GM12878 (cell line): Measurements from ENCODE around the gene CRYGS. TPM values are rescaled to one million over a fixed set of nuclear protein-coding genes. Genes with fewer than 3 reads are reported as not detected.

ENCODE experiments used
- ASH2L ChIP-seq: fragments of 300-600, 200-600 bp; sonication (generic); IDR thresholded peaks from 2 replicates; pipeline ENCODE4 v1.6.1; 2017; ENCODE audit warnings: low read depth, mild to moderate bottlenecking, borderline replicate concordance
- BCL11A ChIP-seq: IDR thresholded peaks from 2 replicates; pipeline ENCODE4 v1.6.1; 2011; ENCODE audit warnings: low read depth, low read length
- CHD1 ChIP-seq: IDR thresholded peaks from 2 replicates; pipeline ENCODE4 v1.6.1; 2012; ENCODE audit warnings: low read depth, low read length, improper control_type of control experiment
- CHD2 ChIP-seq: IDR thresholded peaks from 2 replicates; pipeline ENCODE4 v1.6.1; 2011; ENCODE audit warnings: low read depth, low read length, improper control_type of control experiment, borderline replicate concordance
- CREB1 ChIP-seq: IDR thresholded peaks from 2 replicates; pipeline ENCODE4 v1.6.1; 2012; ENCODE audit warnings: low read depth, mild to moderate bottlenecking, inconsistent platforms
- EED ChIP-seq: sonication (generic); IDR thresholded peaks from 2 replicates; pipeline ENCODE4 v1.6.1; 2016; ENCODE audit warnings: antibody characterized with exemption, low read depth
- GABPA ChIP-seq: IDR thresholded peaks from 2 replicates; pipeline ENCODE4 v1.6.1; 2014; ENCODE audit warnings: antibody characterized with exemption, low read depth, mild to moderate bottlenecking, inconsistent platforms
- KAT2A ChIP-seq: conservative IDR thresholded peaks from 2 replicates; pipeline ENCODE4 v1.6.1; 2011; ENCODE audit warnings: low read depth, low read length; ENCODE audit not compliant: control insufficient read depth
- MEF2A ChIP-seq: IDR thresholded peaks from 2 replicates; pipeline ENCODE4 v1.6.1; 2011; ENCODE audit warnings: low read depth, mild to moderate bottlenecking, low read length, moderate library complexity; ENCODE audit not compliant: insufficient read depth
- MTA3 ChIP-seq: IDR thresholded peaks from 2 replicates; pipeline ENCODE4 v1.6.1; 2012; ENCODE audit warnings: low read length, inconsistent platforms, borderline replicate concordance
- NR2C2 ChIP-seq: IDR thresholded peaks from 2 replicates; pipeline ENCODE4 v1.6.1; 2011; ENCODE audit warnings: borderline replicate concordance, low read depth; ENCODE audit not compliant: control insufficient read depth, insufficient read length
- NRF1 ChIP-seq: conservative IDR thresholded peaks from 2 replicates; pipeline ENCODE4 v1.6.1; 2011; ENCODE audit warnings: mild to moderate bottlenecking, low read depth, low read length, improper control_type of control experiment
- POLR2A ChIP-seq: IDR thresholded peaks from 2 replicates; pipeline ENCODE4 v1.6.1; 2011; ENCODE audit warnings: low read depth, mild to moderate bottlenecking, low read length
- RAD51 ChIP-seq: fragments of 450-650 bp; IDR thresholded peaks from 2 replicates; pipeline ENCODE4 v1.6.1; 2016; ENCODE audit warnings: moderate library complexity, mild to moderate bottlenecking, inconsistent platforms
- RBBP5 ChIP-seq: fragments of 200-600 bp; sonication (generic); conservative IDR thresholded peaks from 2 replicates; pipeline ENCODE4 v1.6.1; 2016
- SPI1 ChIP-seq: IDR thresholded peaks from 2 replicates; pipeline ENCODE4 v1.6.1; 2011; ENCODE audit warnings: low read depth, mild to moderate bottlenecking, low read length, moderate library complexity, borderline replicate concordance; ENCODE audit not compliant: insufficient read depth
- TBL1XR1 ChIP-seq: IDR thresholded peaks from 2 replicates; pipeline ENCODE4 v1.6.1; 2012; ENCODE audit warnings: low read depth, low read length, improper control_type of control experiment
- YBX1 ChIP-seq: fragments of 450-650 bp; IDR thresholded peaks from 2 replicates; pipeline ENCODE4 v1.6.1; 2016; ENCODE audit warnings: antibody characterized with exemption
- YY1 ChIP-seq: IDR thresholded peaks from 2 replicates; pipeline ENCODE4 v1.6.1; 2011; ENCODE audit warnings: low read depth, mild to moderate bottlenecking, low read length
- ZBED1 ChIP-seq: IDR thresholded peaks from 2 replicates; pipeline ENCODE4 v1.6.1; 2016; ENCODE audit warnings: borderline replicate concordance
- ZNF217 ChIP-seq: fragments of 450-650 bp; IDR thresholded peaks from 2 replicates; pipeline ENCODE4 v1.6.1; 2017; ENCODE audit warnings: antibody characterized with exemption, mild to moderate bottlenecking
- ZNF622 ChIP-seq: fragments of 450-650 bp; IDR thresholded peaks from 2 replicates; pipeline ENCODE4 v1.6.1; 2017; ENCODE audit warnings: mild to moderate bottlenecking, inconsistent platforms
- polyA plus RNA-seq, 11 experiments: library from polyadenylated mRNA; depleted of rRNA in 4 of 11; unstranded in 6 of 11; stranded (reverse) in 5 of 11; fragments of >200 nt; fragmentation: Nextera tagmentation in 4 of 11; fragmentation: Illumina TruSeq in 1 of 11; extraction: Ambion mirVana in 4 of 11; extraction: Trizol in 1 of 11; gene quantifications; 1 replicate in 1 of 11; 2 replicates in 10 of 11; pipeline versions ENCODE4 v1.2.1 to v1.2.3, GENCODE V29; 2011 to 2016; ENCODE audit warnings: inconsistent platforms in 2 of 11, missing spikeins in 2 of 11, low read depth in 1 of 11
- total RNA-seq, 4 experiments: library from RNA; depleted of rRNA in 3 of 4; stranded (reverse); fragments of >200 nt in 3 of 4; fragmentation: Illumina TruSeq in 1 of 4; extraction: Trizol in 1 of 4; gene quantifications; 2 replicates each; pipeline versions ENCODE4 v1.2.1 to v1.2.3, GENCODE V29; 2013 to 2021
- TF ChIP-seq, protein P1 (sequence below): IDR thresholded peaks from 2 replicates; pipeline ENCODE4 v1.6.1; 2012; ENCODE audit warnings: mild to moderate bottlenecking, low read depth, low read length
- TF ChIP-seq, protein P2 (sequence below): IDR thresholded peaks from 2 replicates; pipeline ENCODE4 v1.6.1; 2011; ENCODE audit warnings: borderline replicate concordance, low read depth, mild to moderate bottlenecking, moderate library complexity, mixed read lengths, low read length; ENCODE audit not compliant: insufficient read depth; ENCODE audit errors: extremely low read length
- TF ChIP-seq, protein P3 (sequence below): fragments of 450-650 bp; IDR thresholded peaks from 2 replicates; pipeline ENCODE4 v1.6.1; 2016; ENCODE audit warnings: mild to moderate bottlenecking
- TF ChIP-seq, protein P4 (sequence below): IDR thresholded peaks from 2 replicates; pipeline ENCODE4 v1.6.1; 2011; ENCODE audit warnings: low read depth, low read length, improper control_type of control experiment, borderline replicate concordance

The CRYGS gene
- total and polyA plus RNA-seq, 10 of the 15 experiments (the other 5 are each of a cell fraction or from before 2014, with no cell fraction given) = 1.1 to 6.0 (median 2.5) TPM

DNA sequence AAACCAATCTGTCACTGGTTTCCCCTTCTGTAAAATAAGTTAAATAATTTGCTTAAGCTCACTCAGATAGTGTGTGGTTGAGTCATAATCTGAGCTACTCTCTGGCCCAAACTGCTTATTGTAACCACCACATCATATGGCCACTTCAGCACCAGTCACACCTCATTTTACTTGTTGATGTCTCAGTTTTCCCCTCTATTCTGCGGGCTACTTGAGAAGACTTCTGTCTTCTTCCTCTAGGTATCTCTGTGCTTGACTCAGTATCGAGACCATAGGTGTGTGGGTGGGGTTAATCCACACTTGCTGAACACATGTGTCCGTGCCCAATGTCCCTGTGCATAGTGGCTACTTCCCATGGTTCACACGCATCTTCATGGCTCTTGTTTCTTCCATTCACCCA lies 32.9 kb downstream of the CRYGS start (continued):
- TF ChIP-seq, protein P1, sequence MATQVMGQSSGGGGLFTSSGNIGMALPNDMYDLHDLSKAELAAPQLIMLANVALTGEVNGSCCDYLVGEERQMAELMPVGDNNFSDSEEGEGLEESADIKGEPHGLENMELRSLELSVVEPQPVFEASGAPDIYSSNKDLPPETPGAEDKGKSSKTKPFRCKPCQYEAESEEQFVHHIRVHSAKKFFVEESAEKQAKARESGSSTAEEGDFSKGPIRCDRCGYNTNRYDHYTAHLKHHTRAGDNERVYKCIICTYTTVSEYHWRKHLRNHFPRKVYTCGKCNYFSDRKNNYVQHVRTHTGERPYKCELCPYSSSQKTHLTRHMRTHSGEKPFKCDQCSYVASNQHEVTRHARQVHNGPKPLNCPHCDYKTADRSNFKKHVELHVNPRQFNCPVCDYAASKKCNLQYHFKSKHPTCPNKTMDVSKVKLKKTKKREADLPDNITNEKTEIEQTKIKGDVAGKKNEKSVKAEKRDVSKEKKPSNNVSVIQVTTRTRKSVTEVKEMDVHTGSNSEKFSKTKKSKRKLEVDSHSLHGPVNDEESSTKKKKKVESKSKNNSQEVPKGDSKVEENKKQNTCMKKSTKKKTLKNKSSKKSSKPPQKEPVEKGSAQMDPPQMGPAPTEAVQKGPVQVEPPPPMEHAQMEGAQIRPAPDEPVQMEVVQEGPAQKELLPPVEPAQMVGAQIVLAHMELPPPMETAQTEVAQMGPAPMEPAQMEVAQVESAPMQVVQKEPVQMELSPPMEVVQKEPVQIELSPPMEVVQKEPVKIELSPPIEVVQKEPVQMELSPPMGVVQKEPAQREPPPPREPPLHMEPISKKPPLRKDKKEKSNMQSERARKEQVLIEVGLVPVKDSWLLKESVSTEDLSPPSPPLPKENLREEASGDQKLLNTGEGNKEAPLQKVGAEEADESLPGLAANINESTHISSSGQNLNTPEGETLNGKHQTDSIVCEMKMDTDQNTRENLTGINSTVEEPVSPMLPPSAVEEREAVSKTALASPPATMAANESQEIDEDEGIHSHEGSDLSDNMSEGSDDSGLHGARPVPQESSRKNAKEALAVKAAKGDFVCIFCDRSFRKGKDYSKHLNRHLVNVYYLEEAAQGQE = no peak
- TF ChIP-seq YBX1 (no peak), KAT2A (no peak), RBBP5 (no peak), POLR2A (no peak), CREB1 (no peak), BCL11A (peak; percentile 84), ZNF217 (peak; percentile 93; the same call in 1 of the 2 replicates), ZNF622 (no peak), NRF1 (no peak), YY1 (no peak), NR2C2 (no peak), SPI1 (no peak), TBL1XR1 (no peak), MEF2A (peak; percentile 72; the same call in 1 of the 2 replicates), CHD2 (0 out of 2 replicates have a peak, but pooled peaks have one; percentile 40), RAD51 (peak; percentile 66), ASH2L (no peak), EED (peak; percentile 74), CHD1 (no peak), MTA3 (peak; percentile 82; the same call in 1 of the 2 replicates), GABPA (no peak), ZBED1 (peak; percentile 82; the same call in 1 of the 2 replicates)
- TF ChIP-seq, protein P2, sequence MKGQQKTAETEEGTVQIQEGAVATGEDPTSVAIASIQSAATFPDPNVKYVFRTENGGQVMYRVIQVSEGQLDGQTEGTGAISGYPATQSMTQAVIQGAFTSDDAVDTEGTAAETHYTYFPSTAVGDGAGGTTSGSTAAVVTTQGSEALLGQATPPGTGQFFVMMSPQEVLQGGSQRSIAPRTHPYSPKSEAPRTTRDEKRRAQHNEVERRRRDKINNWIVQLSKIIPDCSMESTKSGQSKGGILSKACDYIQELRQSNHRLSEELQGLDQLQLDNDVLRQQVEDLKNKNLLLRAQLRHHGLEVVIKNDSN = no peak
- TF ChIP-seq, protein P3, sequence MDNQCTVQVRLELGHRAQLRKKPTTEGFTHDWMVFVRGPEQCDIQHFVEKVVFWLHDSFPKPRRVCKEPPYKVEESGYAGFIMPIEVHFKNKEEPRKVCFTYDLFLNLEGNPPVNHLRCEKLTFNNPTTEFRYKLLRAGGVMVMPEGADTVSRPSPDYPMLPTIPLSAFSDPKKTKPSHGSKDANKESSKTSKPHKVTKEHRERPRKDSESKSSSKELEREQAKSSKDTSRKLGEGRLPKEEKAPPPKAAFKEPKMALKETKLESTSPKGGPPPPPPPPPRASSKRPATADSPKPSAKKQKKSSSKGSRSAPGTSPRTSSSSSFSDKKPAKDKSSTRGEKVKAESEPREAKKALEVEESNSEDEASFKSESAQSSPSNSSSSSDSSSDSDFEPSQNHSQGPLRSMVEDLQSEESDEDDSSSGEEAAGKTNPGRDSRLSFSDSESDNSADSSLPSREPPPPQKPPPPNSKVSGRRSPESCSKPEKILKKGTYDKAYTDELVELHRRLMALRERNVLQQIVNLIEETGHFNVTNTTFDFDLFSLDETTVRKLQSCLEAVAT = no peak
- TF ChIP-seq, protein P4, sequence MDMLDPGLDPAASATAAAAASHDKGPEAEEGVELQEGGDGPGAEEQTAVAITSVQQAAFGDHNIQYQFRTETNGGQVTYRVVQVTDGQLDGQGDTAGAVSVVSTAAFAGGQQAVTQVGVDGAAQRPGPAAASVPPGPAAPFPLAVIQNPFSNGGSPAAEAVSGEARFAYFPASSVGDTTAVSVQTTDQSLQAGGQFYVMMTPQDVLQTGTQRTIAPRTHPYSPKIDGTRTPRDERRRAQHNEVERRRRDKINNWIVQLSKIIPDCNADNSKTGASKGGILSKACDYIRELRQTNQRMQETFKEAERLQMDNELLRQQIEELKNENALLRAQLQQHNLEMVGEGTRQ = no peak; the same call in 1 of the 2 replicates
